HepG2 (cell line): Measurements from ENCODE around the gene TDRD10. TPM values are rescaled to one million over a fixed set of nuclear protein-coding genes. Genes with fewer than 3 reads are reported as not detected.

Experiments used
- BRF2 ChIP-seq: sonication (generic); formaldehyde crosslinking; IDR thresholded peaks from 2 replicates; pipeline ENCODE4 v1.8.1; 2022; ENCODE audit warnings: mild to moderate bottlenecking, missing genetic modification reagents
- CBFB ChIP-seq: sonication (generic); formaldehyde crosslinking; IDR thresholded peaks from 2 replicates; pipeline ENCODE4 v1.4.0; 2020; ENCODE audit warnings: missing genetic modification reagents
- DMAP1 ChIP-seq: IDR thresholded peaks from 2 replicates; pipeline ENCODE4 v1.6.1; 2016
- MIER3 ChIP-seq: IDR thresholded peaks from 2 replicates; pipeline ENCODE4 v1.6.1; 2016; ENCODE audit warnings: missing compliant biosample characterization, borderline replicate concordance
- MYC ChIP-seq: sonication (generic); formaldehyde crosslinking; IDR thresholded peaks from 2 replicates; pipeline ENCODE4 v1.9.0; 2021; ENCODE audit warnings: missing genetic modification reagents, borderline replicate concordance
- PAXIP1 ChIP-seq: sonication (generic); formaldehyde crosslinking; conservative IDR thresholded peaks from 2 replicates; pipeline ENCODE4 v1.4.0; 2020; ENCODE audit warnings: mild to moderate bottlenecking, missing genetic modification reagents, moderate library complexity
- SNAPC2 ChIP-seq: sonication (generic); formaldehyde crosslinking; IDR thresholded peaks from 2 replicates; pipeline ENCODE4 v1.8.1; 2022; ENCODE audit warnings: mild to moderate bottlenecking, missing genetic modification reagents
- SP140L ChIP-seq: sonication (generic); formaldehyde crosslinking; IDR thresholded peaks from 2 replicates; pipeline ENCODE4 v1.4.0; 2020; ENCODE audit warnings: missing genetic modification reagents, borderline replicate concordance
- SPEN ChIP-seq: sonication (generic); formaldehyde crosslinking; IDR thresholded peaks from 2 replicates; pipeline ENCODE4 v1.5.1; 2020; ENCODE audit warnings: low read depth, mild to moderate bottlenecking, missing genetic modification reagents
- ZNF326 ChIP-seq: sonication (generic); formaldehyde crosslinking; IDR thresholded peaks from 2 replicates; pipeline ENCODE4 v1.4.0; 2020; ENCODE audit warnings: missing genetic modification reagents, borderline replicate concordance
- ZNF567 ChIP-seq: sonication (generic); formaldehyde crosslinking; IDR thresholded peaks from 2 replicates; pipeline ENCODE4 v1.8.1; 2023; ENCODE audit warnings: mild to moderate bottlenecking, missing genetic modification reagents, borderline replicate concordance
- polyA plus RNA-seq, 8 experiments: library from polyadenylated mRNA; depleted of rRNA in 3 of 8; stranded (reverse) in 7 of 8; unstranded in 1 of 8; fragments of >200 nt; fragmentation: Illumina TruSeq in 4 of 8; extraction: Trizol in 4 of 8; gene quantifications; 2 replicates each; pipeline versions ENCODE4 v1.2.1 to v1.2.3, GENCODE V29; 2011 to 2016; ENCODE audit warnings: low read depth in 4 of 8, missing spikeins in 1 of 8, mixed read lengths in 1 of 8; ENCODE audit not compliant: insufficient read depth in 1 of 8
- total RNA-seq, 5 experiments: library from RNA; depleted of rRNA; stranded (reverse); fragments of >200 nt; fragmentation: Illumina TruSeq; extraction: Trizol; gene quantifications; 2 replicates each; pipeline ENCODE4 v1.2.3, GENCODE V29; 2016; ENCODE audit warnings: low read depth in 1 of 5
- TF ChIP-seq, protein P1 (sequence below), 2 experiments: sonication (generic) in 1 of 2; formaldehyde crosslinking in 1 of 2; IDR thresholded peaks; 2 replicates each; pipeline versions ENCODE4 v1.6.1 to v1.9.0; 2014 to 2022; ENCODE audit warnings: antibody characterized with exemption in 1 of 2, borderline replicate concordance in 1 of 2, inconsistent platforms in 1 of 2, low read depth in 1 of 2, missing genetic modification reagents in 1 of 2
- TF ChIP-seq, protein P2 (sequence below): sonication (generic); formaldehyde crosslinking; IDR thresholded peaks from 2 replicates; pipeline ENCODE4 v1.5.0; 2020; ENCODE audit warnings: mild to moderate bottlenecking, missing genetic modification reagents, borderline replicate concordance

The TDRD10 gene
- total and polyA plus RNA-seq, 2 of the 13 experiments (the other 11 are each of a cell fraction or from before 2014, with no cell fraction given) = not detected

DNA sequence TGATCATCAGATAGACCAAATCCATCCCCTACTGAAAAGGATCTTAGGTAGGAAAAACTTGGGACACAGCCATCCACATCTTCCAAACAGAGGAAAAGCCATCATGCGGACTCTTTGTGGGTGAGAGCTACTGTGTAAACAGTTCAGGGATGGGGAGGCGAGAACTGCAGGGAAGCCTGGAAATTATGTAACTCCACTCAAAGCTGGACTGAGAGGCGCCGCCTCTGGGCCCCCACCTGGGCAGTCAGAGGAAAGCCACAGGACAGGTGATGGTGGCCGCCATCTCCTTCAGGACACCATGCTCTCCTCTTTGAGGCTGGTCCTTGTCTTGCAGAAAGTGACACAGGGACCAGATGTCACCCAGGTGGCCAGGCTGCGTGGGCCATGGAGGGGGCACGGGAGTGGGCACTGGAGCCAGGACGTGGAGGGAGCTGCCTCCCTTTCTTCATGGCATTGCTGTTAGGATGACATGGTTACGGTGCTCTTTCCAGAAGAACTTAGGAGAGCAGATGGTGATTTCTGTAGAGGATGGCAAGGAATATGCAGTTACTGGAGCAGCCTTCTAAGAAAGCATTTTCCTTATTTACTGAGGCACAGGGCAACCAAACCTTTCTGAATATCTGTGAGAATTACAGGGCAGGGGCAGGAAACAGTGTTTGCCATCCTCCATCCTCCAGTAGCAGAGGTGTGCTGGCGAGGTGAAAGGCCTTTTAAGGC, 32.0 kb upstream of the TDRD10 start (continued):
- TF ChIP-seq, protein P1, sequence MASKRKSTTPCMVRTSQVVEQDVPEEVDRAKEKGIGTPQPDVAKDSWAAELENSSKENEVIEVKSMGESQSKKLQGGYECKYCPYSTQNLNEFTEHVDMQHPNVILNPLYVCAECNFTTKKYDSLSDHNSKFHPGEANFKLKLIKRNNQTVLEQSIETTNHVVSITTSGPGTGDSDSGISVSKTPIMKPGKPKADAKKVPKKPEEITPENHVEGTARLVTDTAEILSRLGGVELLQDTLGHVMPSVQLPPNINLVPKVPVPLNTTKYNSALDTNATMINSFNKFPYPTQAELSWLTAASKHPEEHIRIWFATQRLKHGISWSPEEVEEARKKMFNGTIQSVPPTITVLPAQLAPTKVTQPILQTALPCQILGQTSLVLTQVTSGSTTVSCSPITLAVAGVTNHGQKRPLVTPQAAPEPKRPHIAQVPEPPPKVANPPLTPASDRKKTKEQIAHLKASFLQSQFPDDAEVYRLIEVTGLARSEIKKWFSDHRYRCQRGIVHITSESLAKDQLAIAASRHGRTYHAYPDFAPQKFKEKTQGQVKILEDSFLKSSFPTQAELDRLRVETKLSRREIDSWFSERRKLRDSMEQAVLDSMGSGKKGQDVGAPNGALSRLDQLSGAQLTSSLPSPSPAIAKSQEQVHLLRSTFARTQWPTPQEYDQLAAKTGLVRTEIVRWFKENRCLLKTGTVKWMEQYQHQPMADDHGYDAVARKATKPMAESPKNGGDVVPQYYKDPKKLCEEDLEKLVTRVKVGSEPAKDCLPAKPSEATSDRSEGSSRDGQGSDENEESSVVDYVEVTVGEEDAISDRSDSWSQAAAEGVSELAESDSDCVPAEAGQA (IDR thresholded peaks at IDR 0.05; ENCODE audit: low read depth) = no peak
- TF ChIP-seq, protein P1 (CRISPR knock-in tag; IDR thresholded peaks at IDR 0.05; ENCODE audit: borderline replicate concordance) = no peak
- TF ChIP-seq SNAPC2 (CRISPR knock-in tag) (no peak), MYC (CRISPR knock-in tag) (peak; percentile 29; the same call in 1 of the 2 replicates), PAXIP1 (0 out of 2 replicates have a peak, but pooled peaks have one; percentile 35), MIER3 (CRISPR knock-in tag) (peak; percentile 58; the same call in 1 of the 2 replicates), ZNF567 (no peak), BRF2 (CRISPR knock-in tag) (no peak), DMAP1 (0 out of 2 replicates have a peak, but pooled peaks have one; percentile 42), SP140L (CRISPR knock-in tag) (no peak), ZNF326 (CRISPR knock-in tag) (no peak), SPEN (no peak), CBFB (CRISPR knock-in tag) (no peak)
- TF ChIP-seq, protein P2, sequence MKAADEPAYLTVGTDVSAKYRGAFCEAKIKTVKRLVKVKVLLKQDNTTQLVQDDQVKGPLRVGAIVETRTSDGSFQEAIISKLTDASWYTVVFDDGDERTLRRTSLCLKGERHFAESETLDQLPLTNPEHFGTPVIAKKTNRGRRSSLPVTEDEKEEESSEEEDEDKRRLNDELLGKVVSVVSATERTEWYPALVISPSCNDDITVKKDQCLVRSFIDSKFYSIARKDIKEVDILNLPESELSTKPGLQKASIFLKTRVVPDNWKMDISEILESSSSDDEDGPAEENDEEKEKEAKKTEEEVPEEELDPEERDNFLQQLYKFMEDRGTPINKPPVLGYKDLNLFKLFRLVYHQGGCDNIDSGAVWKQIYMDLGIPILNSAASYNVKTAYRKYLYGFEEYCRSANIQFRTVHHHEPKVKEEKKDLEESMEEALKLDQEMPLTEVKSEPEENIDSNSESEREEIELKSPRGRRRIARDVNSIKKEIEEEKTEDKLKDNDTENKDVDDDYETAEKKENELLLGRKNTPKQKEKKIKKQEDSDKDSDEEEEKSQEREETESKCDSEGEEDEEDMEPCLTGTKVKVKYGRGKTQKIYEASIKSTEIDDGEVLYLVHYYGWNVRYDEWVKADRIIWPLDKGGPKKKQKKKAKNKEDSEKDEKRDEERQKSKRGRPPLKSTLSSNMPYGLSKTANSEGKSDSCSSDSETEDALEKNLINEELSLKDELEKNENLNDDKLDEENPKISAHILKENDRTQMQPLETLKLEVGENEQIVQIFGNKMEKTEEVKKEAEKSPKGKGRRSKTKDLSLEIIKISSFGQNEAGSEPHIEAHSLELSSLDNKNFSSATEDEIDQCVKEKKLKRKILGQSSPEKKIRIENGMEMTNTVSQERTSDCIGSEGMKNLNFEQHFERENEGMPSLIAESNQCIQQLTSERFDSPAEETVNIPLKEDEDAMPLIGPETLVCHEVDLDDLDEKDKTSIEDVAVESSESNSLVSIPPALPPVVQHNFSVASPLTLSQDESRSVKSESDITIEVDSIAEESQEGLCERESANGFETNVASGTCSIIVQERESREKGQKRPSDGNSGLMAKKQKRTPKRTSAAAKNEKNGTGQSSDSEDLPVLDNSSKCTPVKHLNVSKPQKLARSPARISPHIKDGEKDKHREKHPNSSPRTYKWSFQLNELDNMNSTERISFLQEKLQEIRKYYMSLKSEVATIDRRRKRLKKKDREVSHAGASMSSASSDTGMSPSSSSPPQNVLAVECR = no peak
